Right lobe of liver (tissue), 6 donors: Measurements from ENCODE around the gene SERPINB5. TPM values are rescaled to one million over a fixed set of nuclear protein-coding genes. Genes with fewer than 3 reads are reported as not detected.

Experiments
- ATAC-seq, 4 donors: fragments of 200-7000 bp; cut with Tn5 transposase; one replicate each; pipeline ENCODE4 v1.9.1; 2020; ENCODE audit warnings: mild to moderate bottlenecking in 4 of 4, moderate library complexity in 4 of 4
- DNase-seq, 3 donors: peaks; one replicate each; pipeline ENCODE4 v3.0.0-alpha.2; 2020
- H3K27ac ChIP-seq, 3 donors: fragments of 200-600 bp; one replicate each; pipeline ENCODE4 v1.8.0; 2022
- H3K27me3 ChIP-seq, 2 donors: fragments of 200-600 bp; one replicate each; pipeline ENCODE4 v1.8.0; 2022
- H3K36me3 ChIP-seq, 4 donors: fragments of 200-600 bp; sonication (generic) in 1 of 4; one replicate each; pipeline versions ENCODE4 v1.5.1 to v1.8.0; 2017 to 2022; ENCODE audit warnings: control low read depth in 1 of 4
- H3K4me1 ChIP-seq, 4 donors: fragments of 200-600 bp; sonication (generic) in 1 of 4; one replicate each; pipeline versions ENCODE4 v1.5.1 to v1.8.0; 2017 to 2022; ENCODE audit warnings: control low read depth in 1 of 4
- H3K4me3 ChIP-seq, 3 donors: fragments of 200-600 bp; one replicate each; pipeline ENCODE4 v1.8.0; 2022
- H3K9me3 ChIP-seq, 4 donors: fragments of 200-600 bp; sonication (generic) in 1 of 4; one replicate each; pipeline versions ENCODE4 v1.5.1 to v1.8.0; 2017 to 2022; ENCODE audit warnings: control low read depth in 1 of 4
- CTCF ChIP-seq, 4 donors: fragments of 200-600 bp in 3 of 4; fragments of 450-650 bp in 1 of 4; IDR thresholded peaks; one replicate each; pipeline versions ENCODE4 v1.5.1 to v1.8.0; 2016 to 2022; ENCODE audit warnings: antibody characterized with exemption in 4 of 4, mild to moderate bottlenecking in 2 of 4
- POLR2A ChIP-seq: fragments of 450-650 bp; IDR thresholded peaks from one replicate; pipeline ENCODE4 v1.6.1; 2017; ENCODE audit warnings: antibody characterized with exemption, mild to moderate bottlenecking
- WGBS: methylation state at CpG from one replicate; pipeline ENCODE4 v1.1.6; 2018; ENCODE audit warnings: low coverage, low lambda C conversion rate; ENCODE audit not compliant: insufficient coverage; ENCODE audit errors: missing lambda C conversion rate; 5-methylcytosine and 5-hydroxymethylcytosine counted together
- intact Hi-C, 2 donors: fragments of 100-400 bp; cut with DNase I; formaldehyde crosslinking; loops; one replicate each; pipeline versions ENCODE4 v1.11.2 to v1.14.1; 2022
- total RNA-seq, 6 experiments: library from RNA; depleted of rRNA in 2 of 6; stranded (reverse); fragments of >200 nt in 2 of 6; fragmentation: NEBNext Ultra II Directional in 3 of 6; extraction: Animal tissue kit (Norgen Biotek cat#: 25700) in 3 of 6; gene quantifications; one replicate each; pipeline versions ENCODE4 v1.1.0 to v1.2.4, GENCODE V29; 2016 to 2023
- donor health status: DM: no; HTN: yes; CAD: no.
- donor health status: DM: no; HTN: no; CAD: no.
- donor health status: DM: no; HTN: no; CAD: no.
- donor health status: DM: no; HTN: yes; CAD: no.
- donor health status: DM: no; HTN: yes; CAD: no.

Gene SERPINB5
- total RNA-seq, 6 experiments from 2014 or later, result not detected

DNA sequence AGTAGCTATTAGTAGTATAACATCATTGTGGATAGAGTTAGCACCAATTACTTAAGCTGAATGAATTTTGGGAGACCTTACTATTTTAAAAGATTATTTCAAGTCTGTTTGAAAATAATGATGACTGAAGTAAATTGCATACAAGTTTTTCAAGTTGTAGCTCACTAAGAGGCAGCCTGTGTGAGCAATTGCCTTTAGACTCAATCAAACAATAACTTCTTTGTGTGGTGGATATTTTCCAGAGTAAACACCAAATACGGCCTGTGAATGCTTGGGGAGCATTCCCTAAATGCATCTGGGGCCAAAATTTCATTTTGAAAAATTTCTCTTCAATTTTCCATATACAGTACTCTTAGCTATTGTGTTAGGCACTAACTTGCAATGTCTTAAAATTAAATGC is 73.3 kb downstream of the SERPINB5 start:
- H3K4me3 ChIP-seq, result no peak overlapping the region
- ATAC-seq (no peak), DNase-seq (no peak)
- no peak overlapping the region for H3K27ac ChIP-seq
- 25% methylated on average over 1 of the region's 1 CpG for WGBS
- no peaks in the 10 kb centered on the region for H3K4me1 ChIP-seq
- TF ChIP-seq POLR2A, result no peak
- H3K36me3 ChIP-seq, result no peaks in the 10 kb centered on the region
- H3K27me3 ChIP-seq, result no peaks in the 10 kb centered on the region
- no peaks in the 10 kb centered on the region for H3K9me3 ChIP-seq
- intact Hi-C loops, result no loop called here

GRCh38 chr18:63551769-63552168 is 75.0 kb downstream of the SERPINB5 start:
- Histone ChIP-seq H3K4me3 (no peak overlapping the region), H3K4me1 (no peaks in the 10 kb centered on the region), H3K36me3 (no peaks in the 10 kb centered on the region), H3K9me3 (no peaks in the 10 kb centered on the region), H3K27ac (no peak overlapping the region), H3K27me3 (no peaks in the 10 kb centered on the region)
- no peak for DNase-seq
- ATAC-seq, result no peak
- TF ChIP-seq CTCF (IDR thresholded peaks at IDR 0.05), result no peak
- TF ChIP-seq POLR2A, result no peak
- 64% methylated on average over 3 of the region's 3 CpGs for WGBS
- intact Hi-C loops, result no loop called here

DNA sequence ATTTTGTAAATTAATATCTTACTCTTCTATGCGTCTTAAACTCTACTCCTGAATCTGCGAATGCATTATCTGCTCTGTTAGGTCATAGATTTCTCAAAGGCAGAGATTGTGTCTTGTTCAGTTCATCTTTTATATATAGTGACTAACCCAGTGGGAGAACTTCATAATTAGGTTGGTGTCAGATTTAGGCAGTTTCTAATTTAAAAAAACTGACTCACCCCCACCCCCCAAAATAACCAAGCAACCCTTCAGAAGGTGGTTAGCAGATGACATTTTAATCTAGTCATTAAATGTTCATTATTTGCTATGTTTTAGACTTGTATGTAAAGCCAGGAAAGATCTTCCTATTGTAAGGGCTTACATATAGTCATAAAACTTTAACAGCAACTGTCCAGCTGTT is 75.8 kb downstream of the SERPINB5 start:
- H3K27ac ChIP-seq, result no peak overlapping the region
- intact Hi-C loops, result no loop called here
- WGBS, result 77% methylated on average over 2 of the region's 2 CpGs

GRCh38 chr18:63553081-63553480 is 76.3 kb downstream of the SERPINB5 start:
- DNase-seq (no peak), ATAC-seq (peak in 3 of 4 donors; percentile 17 to 59 (median 17))
- WGBS, result 22% methylated on average over 1 of the region's 1 CpG
- Histone ChIP-seq H3K4me1 (no peaks in the 10 kb centered on the region), H3K27me3 (no peaks in the 10 kb centered on the region), H3K9me3 (no peaks in the 10 kb centered on the region), H3K4me3 (no peak overlapping the region), H3K36me3 (no peaks in the 10 kb centered on the region), H3K27ac (no peak overlapping the region)
- TF ChIP-seq POLR2A (no peak), CTCF (IDR thresholded peaks at IDR 0.05) (no peak)
- intact Hi-C loops, result no loop called here

More for the DNA sequence above, 75.8 kb downstream of the SERPINB5 start:
- H3K4me3 ChIP-seq, result no peak overlapping the region
- no peaks in the 10 kb centered on the region for H3K4me1 ChIP-seq
- no peaks in the 10 kb centered on the region for H3K27me3 ChIP-seq
- no peak for DNase-seq
- no peaks in the 10 kb centered on the region for H3K9me3 ChIP-seq
- no peak for ATAC-seq
- TF ChIP-seq CTCF (IDR thresholded peaks at IDR 0.05) (no peak), POLR2A (no peak)
- H3K36me3 ChIP-seq, result no peaks in the 10 kb centered on the region

Other genes with a start within 250 kb of the SERPINB5 start
- 1 to 10 TPM in 5 of 6 experiments, under 1 TPM in 1; 0.73 to 4.7 (median 2.7) TPM for gene BCL2, start 157.2 kb upstream of the SERPINB5 start, total RNA-seq
- gene KDSR, start 109.8 kb upstream of the SERPINB5 start, total RNA-seq, result 10 to 100 TPM; 32.3 to 67.1 (median 56.1) TPM
- 10 to 100 TPM; 18.3 to 30.4 (median 22.3) TPM for gene VPS4B, start 54.5 kb upstream of the SERPINB5 start, total RNA-seq
- not detected for gene SERPINB12, start 65.4 kb downstream of the SERPINB5 start, total RNA-seq
- gene SERPINB13, start 110.4 kb downstream of the SERPINB5 start, total RNA-seq, result not detected
- gene SERPINB4, start 167.3 kb downstream of the SERPINB5 start, total RNA-seq, result not detected
- gene SERPINB3, start 184.9 kb downstream of the SERPINB5 start, total RNA-seq, result not detected
- not detected for gene SERPINB11, start 226.0 kb downstream of the SERPINB5 start, total RNA-seq